NCI-H146 treated with DMSO at 0.1 percent for 48 hours (cell line): ENCODE results near the gene PTMA.
A peak's percentile ranks its signal among the peaks of the same experiment; 100 is the strongest.
"Not testable (repeated sequence)": the region's sequence is repeated elsewhere in the genome, so short reads cannot be mapped to it uniquely, and the experiment has no call there.

Experiments
- DNase-seq: peaks from one replicate; lab custom pipeline; 2025; ENCODE audit not compliant: unreplicated experiment; lab: John Stamatoyannopoulos, UW

Gene PTMA

DNA sequence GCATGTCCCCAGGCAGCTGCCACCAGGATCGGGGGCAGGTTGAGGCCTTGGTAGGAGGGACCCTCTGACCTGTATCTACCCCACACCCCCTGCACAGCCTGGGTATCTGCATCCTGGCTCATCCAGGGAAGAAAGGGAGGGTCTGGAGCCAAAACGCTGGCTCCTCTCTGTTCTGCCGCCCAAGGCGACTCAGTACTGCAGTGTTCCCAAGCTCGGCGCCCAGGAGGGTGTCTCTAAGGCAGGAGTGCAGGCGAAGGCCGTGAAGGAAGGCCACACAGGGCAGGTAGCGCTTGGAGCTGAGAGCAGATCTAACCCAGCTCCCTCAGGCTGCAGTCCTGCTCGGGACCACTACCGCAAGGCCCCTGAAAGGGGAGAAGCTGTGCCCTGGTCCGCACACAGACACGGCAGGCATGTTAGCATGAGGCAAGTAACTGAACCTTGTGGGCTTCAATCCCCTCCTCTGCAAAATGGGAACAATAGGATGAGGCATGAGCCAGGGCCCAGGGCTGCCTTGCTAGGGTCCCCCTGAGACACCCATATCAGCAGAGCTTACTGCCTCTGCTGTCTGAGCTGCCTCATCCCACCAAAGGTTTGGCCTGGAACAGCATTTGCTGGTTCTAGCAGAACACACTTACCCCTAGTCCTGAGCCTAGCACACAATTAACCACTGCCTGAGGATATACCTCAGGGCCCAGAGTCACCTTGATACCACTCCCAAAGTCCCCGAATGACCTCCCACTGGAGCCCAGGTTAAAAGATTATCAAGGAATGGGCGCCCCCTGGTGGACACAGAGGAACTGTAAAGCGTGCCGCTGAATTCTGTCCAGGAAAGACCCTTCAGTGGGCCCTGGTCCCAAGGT lies 6.5 kb downstream of the PTMA start:
- DNase-seq = peak; percentile 29

DNA sequence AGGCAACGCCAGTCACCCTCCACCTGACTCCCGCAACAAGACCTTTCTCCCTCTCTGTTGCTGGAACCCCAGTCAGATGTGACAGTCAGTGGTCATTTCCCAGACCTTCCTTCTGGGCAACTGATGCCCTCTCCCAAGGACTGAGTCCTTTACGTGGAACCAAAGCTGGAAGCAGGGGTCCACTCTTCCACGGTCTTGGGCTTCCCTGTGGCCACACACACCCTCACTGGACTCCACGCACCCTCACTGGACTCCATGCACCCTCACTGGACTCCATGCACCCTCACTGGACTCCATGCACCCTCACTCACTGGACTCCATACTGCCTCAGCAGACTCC lies 7.1 kb downstream of the PTMA start:
- DNase-seq = no peak

DNA sequence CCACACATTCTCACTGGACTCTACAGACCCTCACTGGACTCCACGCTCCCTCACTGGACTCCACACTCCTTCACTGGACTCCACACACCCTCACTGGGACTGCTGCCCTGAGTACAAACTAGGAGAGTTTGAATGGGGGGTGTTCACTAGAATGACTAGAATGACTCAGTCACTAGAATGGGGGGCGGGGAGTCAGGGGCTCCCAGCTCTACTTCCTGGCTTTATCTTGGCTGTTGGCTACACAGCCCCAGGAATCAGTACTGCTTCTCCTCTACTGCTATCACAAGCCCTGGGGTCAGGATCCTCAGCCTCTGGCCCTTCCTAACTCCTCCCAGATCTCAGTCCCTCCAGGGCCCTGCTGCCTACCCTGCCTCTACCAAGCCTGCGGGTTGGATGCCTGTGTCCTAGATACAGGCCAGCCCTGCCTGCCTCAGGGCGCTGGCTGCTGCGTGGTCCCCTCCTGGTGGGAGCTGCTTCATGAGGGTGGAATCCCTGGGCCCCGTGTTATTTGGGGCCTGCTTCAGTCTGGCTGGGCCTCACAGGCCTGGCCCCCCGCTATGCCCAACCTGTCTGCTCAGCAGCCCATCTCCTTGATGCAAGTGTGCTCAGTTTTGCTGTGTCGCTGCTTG lies 7.8 kb downstream of the PTMA start:
- DNase-seq = no peak

DNA sequence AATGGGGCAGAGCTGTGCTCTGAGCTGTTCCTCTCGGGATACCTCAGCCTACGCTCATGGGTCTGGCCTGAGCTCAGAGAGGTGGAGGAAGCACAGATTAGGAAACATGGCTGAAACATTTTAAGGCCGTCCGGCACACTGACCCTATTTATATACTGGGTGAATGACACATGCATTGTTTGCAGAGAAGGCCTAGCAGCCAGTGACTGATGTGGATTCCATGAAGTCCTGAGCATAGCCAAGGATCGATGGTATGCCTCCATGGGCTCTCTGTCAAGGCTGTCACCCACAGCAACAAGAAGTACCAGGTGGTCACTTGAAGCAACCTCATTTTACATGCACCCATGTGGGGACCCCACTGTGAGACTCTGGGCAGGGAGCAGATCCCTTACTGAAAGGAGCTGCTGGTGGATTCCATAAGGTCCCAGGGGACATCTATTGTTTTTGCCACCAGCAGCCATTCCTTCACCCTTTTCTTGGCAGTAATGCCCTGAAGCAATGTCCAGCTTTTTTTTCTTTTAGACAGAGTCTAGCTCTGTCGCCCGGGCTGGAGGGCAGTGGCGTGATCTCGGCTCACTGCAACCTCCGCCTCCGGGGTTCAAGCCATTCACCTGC lies 8.4 kb downstream of the PTMA start:
- DNase-seq = no peak

DNA sequence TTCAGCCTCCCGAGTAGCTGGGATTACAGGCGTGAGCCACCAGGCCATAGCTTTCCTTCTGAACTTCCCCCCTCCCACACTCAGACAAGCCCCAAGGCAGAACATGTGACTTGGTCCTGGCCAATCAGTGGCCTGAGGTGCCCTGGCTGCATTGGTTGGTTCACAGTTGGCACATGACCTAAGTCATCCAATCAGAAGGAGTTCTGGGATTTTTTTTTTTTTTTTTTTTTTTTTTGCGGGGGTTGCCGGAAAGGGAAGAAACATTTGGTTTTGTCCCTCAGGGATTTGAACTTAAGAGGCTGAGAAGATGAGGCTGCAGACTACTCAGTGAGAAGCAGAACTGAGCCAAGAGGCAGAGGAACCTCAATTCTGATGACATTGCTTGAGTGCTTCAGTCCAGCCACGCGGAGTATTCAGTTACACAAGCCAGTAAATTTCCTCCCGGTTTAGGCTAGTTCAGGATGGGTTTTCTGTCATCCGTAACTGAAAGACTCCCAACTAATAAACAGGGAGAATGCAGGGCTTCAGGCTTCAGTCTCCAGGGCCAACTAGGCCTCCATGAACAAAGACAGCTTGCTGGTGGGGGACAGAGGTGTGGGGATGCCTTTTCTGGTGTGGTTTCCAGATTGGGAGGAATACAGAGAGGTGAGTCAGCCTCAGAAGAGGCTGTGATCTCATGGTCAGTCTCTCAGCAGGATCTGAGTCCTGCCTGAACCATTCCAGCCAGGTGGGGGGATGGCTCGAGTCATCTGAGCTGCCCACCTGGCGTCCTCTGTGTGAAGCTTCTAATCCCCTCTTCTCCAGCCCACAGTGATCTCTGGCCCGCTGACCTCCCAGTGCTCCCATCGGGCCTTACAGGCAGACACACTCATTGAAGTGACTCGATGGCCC lies 9.2 kb downstream of the PTMA start:
- DNase-seq = no peak

DNA sequence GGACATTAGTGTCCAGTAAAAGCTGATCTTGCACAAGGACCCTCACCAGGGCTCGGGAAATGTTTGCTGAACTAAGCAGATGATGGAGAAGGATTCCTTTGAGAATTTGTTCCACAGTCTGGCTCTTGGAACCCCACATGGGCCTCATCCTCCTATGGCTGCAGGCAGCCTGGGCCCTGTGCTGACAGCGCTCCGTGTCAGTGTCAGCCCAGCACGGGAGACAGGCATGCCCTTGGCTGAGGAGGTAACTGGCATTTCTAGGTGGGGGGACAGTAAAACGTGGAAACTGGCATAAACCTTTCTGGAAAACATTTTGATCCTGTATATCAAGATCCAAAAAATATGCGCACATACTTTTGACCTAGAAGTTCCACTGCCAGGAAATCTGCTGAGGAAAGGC lies 10.5 kb downstream of the PTMA start:
- no peak for DNase-seq

DNA sequence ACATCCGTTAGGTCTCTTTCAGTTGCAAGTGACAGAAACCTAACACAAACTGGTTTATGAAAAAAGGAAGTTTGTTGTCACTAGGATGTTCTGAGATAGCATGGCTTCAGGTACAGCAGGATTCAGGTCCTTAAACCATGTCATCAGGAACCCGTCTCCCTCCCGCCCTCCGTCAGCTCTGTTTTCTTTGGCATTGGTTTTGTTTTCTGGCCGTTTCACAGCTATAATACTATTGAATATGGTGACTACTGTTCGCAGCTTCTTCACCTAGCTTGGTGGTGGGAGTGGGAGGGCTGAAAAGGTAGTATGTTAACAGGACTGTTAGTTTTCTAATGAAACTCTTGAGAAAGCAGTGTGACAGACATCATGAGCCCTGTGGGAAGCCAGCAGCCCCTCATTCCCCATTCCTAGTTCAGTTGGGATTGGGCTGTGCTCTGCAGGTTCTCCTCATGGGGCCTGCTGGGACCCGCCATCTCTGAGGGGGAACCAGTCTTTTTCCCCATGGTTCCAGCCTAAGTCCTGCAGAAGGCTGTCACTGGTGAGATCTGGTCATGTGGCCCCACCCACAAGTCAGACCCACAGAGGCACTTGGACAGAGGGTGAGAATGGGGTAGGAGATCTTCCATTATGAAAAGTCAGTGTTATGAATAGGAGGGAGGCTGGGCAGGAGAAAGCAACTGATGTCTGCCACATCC lies 12.1 kb downstream of the PTMA start:
- no peak for DNase-seq

DNA sequence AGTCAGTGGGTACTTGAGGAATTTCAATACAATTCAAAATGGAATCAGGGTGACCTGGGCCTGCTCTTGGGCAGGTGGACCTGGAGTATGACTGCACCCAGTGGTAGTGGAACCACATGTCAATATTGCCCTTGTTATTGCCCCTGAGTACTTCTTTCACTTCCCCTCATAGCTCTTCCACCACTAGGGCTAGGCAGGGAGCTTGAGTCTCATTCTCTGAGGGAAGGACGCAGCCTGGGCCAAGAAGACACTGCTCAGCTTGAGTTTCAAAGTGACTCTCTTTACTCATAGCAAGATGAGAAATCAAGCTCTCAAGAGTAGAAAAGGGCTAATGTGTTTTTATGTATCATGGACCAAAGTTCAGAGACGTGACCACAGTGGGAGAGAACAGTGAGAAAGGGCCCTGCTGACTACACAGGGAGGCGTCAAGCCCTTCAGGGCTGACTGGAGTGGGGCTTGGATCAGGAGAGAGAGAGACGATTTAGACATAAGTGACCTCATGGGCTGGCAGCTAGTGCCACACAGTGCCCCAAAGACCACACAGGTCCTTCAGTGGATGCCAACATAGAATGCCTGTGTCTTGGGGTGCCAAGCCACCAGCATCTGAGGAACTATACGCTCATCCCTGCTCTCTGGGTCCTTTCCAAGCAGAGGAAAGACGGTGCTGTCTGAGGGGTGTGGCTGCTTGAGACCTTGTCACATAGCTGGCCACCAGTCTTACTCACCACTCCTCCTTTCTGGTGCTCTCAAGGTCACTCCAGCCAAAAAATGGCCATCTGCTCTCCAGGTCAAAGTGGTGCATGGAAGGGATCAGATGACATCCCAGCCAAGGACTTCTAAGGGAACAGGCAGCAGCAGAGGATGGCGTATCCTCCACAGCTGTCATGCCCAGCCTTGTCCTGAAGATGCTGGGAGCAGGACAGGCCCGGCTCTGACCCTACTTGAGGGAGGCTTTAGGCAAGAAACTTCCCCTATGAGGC lies 13.0 kb downstream of the PTMA start:
- no peak for DNase-seq

DNA sequence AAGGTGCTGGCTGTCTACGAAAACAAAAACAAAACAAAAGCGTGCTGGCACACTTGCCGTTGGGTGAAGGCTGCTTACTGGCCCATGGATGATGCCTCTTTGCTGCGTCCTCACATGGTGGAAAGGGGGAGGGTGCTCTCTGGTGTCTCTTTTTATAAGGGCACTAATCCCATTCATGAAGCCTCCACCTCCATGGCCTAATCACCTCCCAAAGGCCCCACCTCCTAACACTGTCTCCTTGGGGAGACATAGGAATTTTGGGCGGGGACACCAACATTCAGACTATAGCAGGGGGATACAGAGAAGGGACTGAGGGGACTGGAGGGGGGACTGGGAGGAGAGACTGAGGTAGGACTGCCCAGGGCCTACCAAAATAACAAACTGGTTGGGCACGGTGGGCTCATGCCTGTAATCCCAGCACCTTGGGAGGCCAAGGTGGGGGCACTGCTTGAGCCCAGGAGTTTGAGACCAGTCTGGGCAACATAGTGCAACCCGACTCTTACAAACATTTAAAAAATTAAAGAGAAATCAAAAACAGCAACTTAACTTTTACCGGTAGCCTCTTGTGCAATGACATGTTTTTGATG lies 14.5 kb downstream of the PTMA start:
- DNase-seq = no peak

DNA sequence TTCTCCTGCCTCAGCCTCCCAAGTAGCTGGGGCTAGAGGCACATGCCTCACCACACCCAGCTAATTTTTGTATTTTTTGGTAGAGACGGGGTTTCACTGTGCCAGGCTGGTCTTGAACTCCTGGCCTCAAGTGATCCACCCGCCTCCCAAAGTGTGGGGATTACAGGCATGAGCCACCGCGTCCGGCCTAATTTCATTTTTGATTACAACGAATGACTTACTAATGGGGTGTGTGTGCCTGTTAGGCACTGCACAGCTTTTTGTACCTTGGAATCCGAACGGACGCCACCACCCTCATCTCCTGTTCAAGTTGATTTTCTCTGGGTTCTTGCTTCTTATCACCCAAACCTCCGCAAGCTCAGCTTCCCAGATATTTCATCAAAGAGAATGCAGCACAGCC lies 17.2 kb downstream of the PTMA start:
- DNase-seq = no peak

DNA sequence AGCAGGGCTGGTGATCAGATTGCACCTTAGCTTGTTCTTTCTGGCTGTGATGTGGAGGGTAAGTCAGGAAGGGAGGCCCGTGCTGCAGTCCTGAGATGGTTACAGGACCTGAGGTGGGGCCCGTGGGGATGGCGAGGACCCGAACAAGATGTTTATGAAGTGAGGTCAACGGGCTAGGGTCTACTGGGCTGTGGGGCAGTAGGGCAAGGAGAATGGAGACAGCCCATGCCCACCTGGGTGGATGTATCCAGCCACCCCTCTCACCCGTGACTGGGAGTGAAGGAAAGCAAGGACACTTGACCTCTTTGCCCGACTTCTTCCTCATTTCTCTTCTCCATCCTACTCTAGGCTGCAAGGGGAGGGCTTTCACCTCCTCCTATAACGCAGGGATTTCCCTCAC lies 18.0 kb downstream of the PTMA start:
- no peak for DNase-seq

DNA sequence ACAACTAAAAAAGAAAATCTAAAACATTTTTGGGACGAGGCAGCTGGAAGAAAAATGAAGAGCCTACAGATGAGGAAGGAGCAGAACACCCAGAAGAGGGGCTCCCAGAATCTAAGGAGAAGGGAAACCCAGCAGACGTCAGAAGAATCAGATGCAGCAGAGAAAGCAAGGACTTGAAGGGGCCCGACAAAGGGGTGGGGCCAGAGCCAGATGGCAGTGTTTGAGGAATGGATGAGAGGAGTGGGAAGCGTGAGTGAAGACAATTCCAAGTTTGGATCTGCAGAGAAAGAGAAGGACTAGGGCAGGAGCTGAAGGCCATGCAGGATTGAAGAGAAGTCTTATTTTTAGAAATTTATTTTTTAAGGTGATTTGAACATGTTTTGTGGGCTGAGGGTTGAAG lies 19.3 kb downstream of the PTMA start:
- no peak for DNase-seq

DNA sequence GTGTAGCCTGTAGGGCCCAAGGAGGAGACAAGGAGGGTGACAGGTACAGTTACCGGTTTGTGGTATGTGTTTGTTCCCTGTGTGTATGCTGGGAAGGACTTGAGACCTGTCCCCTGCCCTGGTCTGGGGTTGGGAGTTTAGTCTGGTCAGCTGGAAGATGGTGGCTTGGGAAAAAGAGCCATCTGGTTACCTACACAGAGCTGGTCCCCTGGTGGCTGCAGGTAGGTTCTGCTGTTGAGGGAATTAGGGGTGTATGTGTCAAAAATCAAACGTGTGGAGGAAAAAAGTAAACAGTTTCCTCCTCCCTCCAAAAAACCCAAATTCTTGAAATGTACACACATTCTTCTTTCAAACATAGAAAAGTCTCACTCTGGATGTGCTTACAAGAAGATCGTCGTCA lies 24.3 kb downstream of the PTMA start:
- DNase-seq = no peak

DNA sequence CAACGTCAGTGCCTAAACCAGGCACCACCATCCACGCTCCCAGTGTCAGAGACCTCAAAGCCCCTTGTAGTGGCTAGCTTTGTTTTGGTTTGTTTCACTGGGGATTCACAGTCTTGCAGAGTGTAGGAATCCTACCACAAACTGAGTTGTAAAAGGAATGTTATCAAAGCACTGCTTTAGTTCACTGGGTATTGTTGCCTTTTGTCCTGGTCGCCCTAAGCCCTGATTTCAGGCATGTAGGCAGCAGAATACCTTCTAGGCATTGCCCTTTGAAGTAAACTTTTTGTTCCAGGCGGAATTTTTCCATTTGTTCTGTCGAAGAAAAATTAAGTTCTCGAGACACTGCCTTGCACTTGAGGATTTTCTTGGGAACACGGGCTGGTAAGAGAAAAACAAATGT lies 29.4 kb downstream of the PTMA start:
- DNase-seq = no peak

DNA sequence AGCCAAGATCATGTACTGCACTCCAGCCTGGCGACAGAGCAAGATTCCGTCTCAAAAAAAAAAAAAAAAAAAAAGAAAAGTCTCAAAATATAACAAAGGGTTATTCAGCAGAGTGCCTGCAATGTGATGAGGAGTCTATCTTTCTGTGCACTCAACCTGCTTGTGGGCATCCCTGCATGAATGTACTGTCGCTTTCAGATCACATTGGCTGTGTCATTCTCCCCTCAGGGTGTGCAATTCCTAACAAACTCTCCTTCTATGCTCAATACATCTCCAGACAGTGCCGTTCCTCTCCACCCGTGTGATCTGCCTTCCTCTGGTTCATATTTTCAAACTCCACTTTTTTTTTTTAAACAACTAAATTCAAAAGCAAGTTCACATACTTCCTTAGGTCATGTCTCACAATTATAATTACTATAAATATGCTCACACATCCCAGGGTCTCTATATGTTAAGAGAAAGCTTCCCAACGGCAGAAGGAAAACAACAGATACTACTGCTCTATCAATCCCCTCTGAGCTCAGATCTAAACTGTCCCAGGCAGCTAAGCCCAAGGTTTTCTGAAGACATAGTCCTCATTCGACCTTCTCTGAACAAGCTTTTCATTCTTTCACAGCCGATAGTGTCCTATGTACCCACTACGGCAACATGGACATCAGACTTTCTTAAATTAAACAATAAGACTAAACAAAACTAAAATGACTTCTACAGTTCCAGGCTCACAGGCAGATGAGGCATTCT lies 35.2 kb downstream of the PTMA start:
- no peak for DNase-seq

DNA sequence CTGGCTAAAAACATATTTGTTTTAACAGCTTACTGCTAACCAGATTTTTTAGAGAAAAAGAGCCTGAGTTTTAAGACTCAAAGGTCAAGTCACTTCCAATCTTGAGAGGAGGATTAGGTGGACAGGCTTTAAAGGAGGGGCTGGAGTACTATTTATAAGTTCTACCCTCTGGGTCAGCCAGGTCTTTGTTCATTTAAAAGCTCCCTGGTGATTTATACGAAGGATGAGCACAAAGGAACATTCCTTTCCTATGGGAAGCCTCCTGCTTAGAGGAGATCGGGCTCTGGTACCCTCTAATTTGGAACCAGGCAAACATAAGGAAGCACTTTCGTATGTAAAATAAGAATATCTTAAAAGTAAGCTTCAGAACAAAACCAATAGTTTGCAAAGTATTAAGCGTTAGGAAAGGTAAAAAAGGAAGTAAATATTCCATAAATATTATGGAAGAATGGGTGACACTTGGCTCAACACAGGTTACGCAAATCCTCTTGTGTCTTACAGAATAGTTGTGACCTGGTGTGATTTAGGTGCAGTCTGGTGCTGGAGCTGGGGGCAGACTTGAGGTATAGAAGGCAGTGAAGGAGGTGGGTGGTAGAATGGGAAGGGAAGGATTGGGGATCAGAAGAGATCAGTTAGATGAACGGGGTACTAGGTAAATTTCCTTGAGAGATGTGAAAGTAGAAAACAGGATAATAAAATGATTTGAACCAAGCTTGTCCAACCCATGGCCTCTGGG lies 37.1 kb downstream of the PTMA start:
- DNase-seq = no peak

DNA sequence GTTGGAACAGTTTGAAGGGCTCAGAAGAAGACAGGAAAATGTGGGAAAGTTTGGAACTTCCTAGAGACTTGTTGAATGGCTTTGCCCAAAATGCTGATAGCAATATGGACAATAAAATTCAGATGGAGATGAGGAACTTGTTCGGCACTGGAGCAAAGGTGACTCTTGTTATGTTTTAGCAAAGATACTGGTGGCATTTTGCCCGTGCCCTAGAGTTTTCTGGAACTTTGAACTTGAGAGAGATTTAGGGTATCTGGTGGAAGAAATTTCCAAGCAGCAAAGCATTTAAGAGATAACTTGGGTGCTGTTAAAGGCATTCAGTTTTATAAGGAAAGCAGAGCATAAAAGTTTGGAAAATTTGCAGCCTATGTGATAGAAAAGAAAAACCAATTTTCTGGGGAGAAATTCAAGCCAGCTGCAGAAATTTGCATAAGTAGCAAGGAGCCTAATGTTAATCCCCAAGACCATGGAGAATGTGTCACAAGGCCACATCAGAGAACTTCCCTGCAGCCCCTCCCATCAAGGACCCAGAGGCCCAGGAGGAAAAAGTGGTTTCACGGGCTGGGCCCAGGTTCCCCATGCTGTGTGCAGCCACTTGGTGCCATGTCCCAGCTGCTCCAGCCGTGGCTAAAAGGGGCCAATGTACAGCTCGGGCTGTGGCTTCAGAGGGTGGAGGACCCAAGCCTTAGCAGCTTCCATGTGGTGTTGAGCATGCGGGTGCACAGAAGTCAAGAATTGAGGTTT lies 40.0 kb downstream of the PTMA start:
- DNase-seq = not testable (repeated sequence)
